GM20431 (cell line): Measurements from ENCODE around the gene SLC23A3.

Source experiments
- in situ Hi-C: fragments of 300-500 bp; cut with MseI, MboI; formaldehyde crosslinking; loops from one replicate; pipeline ENCODE4 v1.15.0; 2020; ENCODE audit warnings: low sequenced_read_pairs; ENCODE audit not compliant: unreplicated experiment

SLC23A3 gene, protein sequence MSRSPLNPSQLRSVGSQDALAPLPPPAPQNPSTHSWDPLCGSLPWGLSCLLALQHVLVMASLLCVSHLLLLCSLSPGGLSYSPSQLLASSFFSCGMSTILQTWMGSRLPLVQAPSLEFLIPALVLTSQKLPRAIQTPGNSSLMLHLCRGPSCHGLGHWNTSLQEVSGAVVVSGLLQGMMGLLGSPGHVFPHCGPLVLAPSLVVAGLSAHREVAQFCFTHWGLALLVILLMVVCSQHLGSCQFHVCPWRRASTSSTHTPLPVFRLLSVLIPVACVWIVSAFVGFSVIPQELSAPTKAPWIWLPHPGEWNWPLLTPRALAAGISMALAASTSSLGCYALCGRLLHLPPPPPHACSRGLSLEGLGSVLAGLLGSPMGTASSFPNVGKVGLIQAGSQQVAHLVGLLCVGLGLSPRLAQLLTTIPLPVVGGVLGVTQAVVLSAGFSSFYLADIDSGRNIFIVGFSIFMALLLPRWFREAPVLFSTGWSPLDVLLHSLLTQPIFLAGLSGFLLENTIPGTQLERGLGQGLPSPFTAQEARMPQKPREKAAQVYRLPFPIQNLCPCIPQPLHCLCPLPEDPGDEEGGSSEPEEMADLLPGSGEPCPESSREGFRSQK

DNA sequence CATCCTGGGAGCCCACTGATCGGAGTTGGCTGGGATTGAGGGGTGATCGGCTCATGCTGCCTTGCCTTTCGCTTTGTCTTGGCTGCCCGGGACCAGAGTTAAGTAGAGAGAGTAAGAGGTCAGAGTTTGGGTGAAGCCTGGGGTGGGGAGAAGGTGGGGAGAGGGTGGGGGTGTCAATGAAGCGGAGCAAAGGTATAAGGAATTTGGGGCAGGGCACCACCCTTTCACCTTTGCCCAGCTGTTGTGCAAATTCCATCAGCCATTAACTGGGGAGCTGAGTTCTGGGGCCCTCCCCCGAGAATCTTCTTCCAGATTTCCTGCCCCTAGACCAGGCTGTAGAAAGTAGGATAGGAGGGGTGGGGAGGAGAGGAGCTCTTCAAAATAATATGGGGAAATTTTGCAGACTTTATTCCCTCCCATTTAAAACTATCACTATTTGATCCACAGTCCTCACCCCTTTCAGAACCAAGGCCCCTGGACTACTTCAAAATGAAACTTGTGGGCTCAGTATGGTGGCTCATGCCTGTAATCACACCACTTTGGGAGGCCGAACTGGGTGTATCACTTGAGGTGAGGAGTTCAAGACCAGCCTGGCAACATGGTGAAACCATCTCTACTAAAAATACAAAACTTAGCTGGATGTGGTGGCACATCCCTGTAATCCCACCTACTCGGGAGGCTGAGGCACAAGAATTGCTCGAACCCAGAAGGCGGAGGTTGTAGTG, at the start of gene SLC23A3:
SLC23A3 (minus strand) TSS at position 100 of the 725 bp plus-strand sequence; CDS start at position 55, 45 bp downstream.
- in situ Hi-C loops: no loop called here

DNA sequence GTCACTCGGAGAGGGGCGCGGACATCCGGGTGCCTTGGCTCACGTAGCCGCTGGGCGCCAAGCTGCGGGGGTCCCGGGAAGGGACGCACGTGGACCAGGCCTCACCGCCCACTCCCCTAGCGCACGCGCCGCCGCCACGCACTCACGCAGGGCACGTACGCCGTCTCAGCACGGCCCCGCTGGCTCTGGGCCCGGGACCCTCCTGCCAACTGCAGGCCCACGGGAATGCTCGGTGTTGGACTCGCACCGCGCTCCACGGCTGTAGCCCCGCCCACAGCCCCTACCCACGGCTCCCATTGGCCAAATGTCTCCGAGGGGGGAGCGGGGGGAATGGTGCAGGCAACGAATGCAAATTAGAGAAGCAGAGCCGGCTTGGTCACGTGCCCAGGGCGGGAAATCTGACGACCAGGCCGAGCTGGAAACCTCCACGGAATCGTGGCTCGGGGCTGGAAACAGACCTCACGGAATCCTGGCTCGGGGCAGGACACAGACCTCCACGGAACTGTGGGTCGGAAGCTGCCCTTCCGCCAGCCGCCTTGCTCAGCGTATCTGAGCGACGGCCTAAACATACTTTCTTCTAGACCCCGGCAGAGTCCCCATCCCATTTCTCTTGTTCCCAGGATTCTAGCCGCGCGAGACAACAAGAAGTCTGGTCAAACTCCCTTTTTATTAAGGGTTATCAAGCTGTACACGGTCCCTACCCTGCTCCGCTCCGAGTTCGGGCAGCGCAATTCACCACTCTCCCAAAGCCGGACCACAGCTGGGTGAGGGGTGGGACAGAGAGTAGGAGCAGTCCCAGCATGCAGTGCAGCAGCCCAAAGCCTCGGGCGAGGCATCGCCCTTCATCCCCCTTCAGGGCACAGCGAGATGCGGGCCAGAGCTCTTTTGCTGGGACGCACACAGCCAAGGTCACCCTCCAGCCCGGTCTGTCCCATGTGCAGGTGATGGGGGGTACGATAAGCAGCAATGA, 49.2 kb upstream of the SLC23A3 start, which contains the start of gene ABCB6:
ABCB6 (minus strand) TSS at position 227 of the 970 bp plus-strand sequence. CDS start 285 bp downstream, outside the sequence.
- in situ Hi-C loops: no loop called here

DNA sequence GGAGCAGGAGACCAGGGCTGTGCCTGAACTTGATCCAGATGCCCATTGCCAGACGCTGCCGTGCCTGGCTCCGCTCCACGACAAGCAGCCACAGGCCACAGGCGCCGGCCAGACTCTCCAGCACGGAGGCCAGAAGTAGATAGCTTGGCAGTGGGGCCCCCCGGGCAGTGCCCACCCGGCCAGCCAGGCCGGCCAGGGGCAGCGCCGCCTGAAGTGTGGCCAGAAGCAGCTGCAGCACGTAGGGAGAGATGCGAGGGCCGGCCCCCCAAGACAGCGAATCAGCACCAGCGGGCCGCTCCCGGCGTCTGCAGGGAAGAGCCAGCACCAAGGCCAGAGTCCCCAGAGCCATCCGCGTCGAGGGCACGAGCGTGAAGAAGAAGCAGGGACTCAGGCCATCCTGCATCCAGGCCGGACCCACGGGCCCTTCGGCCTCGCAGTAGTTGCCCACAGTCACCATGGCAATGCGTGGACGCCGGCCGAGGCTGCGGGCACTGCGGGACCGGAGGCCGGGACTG, 48.4 kb upstream of the SLC23A3 start:
- in situ Hi-C loops: no loop called here

DNA sequence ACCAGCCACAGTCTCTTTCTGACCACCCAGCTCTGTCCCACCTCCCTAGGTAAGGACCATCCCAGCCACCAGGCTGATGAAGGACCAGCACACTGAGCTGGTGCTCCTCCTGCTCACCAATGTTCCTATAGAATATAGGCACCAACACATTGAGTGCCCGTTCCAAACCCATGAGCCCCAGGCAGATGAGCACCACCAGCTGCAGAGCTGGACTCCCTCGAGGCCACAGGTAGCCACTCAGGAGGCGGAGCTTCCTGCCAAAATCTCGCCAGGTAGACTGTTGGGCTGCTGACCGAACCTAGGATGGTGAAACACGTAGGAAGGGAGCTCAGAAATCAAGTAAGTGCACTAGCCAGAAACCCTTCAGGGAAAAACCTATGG, 46.7 kb upstream of the SLC23A3 start:
- in situ Hi-C loops: no loop called here

DNA sequence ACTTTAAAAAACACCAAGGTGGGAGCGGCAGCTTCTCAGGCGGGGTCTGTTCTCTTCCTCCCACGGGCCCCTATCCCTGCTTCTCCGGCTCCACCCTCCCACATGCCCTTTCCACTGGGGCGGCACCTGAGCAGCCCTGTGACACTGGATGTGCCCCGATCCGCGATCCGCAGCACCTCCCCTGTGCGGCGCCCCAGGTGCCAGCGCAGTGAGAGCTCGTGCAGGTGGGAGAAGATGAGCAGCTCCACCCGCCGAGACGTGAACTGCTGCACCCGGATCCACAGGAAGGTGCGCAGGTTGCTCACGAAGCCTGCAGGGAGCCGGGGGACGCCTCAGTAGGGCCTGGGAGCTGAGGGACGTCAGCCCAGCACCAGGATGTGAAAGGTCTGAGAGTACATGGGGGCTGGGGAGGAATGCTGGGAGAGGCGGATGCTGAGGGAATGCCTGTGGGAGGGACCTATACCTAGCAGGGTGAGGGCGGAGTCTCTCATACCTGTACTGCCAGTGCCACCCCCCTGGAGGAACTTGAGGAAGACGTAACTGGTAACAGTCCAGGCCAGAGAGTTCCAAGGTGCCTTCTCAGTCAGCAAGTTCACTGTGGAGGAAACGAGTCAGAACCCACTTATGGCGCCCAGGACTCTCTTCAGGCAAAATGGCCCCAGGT, 46.2 kb upstream of the SLC23A3 start:
- in situ Hi-C loops: no loop called here

DNA sequence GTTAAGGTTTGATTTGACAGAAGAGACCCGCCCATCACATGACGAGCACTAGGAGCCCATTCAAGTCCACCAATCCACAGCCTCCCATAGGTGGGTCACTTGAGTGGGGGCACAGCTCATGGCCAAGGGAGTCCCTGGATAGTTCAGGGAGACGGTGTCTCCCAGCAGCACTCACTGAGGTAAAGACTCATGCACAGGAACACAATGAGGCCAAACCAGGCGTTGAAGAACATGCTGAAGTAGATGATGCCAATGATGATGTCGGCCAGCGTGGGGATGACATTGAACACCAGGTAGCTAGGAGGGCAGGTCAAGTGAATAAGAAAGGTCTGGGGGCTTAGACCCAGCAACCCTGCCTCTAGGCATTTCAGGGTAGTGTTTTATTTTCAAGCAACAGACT, 45.0 kb upstream of the SLC23A3 start:
- in situ Hi-C loops: no loop called here

DNA sequence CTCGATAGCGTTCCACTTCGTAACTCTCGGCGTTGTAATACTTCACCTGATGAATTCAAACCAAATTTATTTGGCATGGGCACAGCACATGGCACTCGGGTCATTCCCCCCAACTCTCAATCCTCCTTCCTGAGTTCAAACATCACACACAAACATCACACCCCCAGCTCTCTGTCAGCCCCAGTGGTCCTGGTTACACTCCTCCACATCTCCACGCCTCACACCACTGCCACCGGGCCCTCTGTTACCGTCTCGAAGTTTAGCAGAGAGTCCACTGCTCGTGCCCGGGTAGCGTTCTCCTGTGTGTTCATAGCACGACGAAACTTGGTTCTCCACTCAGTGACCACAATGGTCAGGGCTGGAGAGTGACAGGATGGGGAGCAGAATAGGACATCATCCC, 44.3 kb upstream of the SLC23A3 start:
- in situ Hi-C loops: no loop called here

DNA sequence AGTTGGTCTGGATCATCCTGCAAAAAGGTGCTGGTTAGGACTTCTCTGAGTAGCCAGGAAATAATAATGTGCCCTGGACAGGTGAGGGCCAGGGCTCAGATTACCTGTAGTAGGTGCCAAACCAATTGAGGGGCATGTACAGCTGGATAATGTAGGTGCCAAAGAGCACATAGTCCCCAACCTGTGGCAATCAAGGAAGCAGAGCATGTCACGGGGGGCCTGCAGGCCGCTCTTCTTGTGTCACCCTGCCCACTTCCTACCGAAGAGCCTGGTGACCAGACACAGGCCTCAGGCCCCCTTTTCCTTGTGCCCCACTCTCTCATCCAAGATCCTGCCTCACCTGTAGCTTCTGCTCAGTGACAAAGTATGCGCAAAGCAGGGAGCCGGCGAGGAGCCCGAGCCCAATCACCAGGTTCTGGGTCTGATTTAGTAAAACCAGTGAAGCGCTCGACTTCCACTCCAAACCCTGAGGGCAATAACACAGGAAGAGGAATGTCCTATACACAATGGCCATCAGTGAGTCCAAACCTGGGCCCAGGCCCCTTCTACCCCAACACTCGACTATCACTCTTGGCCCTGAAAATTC, 43.8 kb upstream of the SLC23A3 start:
- in situ Hi-C loops: no loop called here

DNA sequence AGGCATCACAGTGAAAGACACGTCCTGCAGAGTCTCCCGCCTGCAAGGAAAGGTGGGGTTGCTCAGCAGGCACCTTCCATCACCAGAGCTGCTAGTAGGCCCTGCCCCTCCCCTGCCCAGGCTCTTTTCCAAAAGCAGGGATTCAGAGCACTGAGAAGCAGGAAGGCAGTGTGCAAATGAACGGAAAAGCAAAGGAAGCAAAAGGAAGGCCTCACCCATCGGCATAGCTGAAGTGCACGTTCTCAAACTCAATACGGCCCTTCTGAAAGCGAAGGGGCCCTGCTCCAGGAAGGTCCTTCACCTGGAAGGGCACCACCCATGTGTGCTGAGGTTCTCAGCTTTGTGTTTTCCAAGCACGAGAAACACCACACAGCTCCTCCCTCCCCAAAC, 43.2 kb upstream of the SLC23A3 start:
- in situ Hi-C loops: no loop called here

DNA sequence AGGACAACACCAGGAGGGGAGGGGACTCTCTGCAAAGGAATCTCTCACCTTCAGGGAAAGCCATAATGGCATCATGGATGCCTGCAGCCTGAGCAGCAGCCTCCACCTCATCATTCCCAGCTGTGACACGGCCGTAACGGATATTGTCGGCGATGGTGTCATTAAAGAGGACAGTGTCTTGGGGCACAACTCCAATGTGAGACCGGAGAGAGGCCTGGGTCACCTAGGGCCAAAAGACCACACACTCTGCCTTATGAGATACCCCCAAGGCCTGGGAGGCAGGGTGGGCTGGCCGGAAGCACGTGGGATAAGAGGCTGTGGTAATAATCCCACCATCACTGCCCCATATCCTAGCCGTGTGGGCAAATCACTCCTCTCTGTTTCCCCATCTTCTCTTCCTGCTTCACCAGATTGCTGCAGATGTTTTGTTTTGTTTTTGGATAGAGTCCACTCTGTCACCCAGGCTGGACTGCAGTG, 41.1 kb upstream of the SLC23A3 start:
- in situ Hi-C loops: no loop called here

DNA sequence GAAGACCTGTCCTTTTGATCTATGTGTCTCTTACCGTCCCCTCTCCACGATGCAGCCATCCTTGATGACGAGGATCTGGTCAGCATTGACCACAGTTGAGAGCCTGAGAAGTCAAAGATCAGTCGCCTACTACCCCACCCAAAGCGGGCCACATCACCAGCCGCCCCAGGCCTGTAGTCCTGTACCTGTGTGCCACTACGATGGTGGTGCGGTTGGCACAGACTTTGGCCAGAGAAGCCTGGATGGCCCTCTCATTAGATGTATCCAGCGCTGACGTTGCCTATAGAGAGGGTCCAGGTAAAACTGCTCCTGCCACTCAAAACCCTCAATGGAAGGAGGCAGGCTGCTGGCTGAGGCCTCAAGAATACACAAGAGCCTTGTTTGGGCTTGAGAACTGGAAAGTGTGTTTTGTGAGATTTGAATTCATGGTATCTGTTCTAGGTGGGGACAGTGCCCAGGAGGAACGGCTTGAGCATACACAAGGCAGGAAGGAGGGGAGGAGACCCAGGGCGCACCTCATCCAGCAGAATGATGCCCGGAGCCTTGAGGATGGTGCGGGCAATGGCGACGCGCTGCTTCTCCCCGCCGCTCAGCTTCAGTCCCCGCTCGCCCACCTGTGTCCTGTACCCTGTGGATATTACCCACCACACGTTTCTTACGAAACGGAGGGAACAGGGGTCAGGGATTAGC, 40.5 kb upstream of the SLC23A3 start:
- in situ Hi-C loops: no loop called here

DNA sequence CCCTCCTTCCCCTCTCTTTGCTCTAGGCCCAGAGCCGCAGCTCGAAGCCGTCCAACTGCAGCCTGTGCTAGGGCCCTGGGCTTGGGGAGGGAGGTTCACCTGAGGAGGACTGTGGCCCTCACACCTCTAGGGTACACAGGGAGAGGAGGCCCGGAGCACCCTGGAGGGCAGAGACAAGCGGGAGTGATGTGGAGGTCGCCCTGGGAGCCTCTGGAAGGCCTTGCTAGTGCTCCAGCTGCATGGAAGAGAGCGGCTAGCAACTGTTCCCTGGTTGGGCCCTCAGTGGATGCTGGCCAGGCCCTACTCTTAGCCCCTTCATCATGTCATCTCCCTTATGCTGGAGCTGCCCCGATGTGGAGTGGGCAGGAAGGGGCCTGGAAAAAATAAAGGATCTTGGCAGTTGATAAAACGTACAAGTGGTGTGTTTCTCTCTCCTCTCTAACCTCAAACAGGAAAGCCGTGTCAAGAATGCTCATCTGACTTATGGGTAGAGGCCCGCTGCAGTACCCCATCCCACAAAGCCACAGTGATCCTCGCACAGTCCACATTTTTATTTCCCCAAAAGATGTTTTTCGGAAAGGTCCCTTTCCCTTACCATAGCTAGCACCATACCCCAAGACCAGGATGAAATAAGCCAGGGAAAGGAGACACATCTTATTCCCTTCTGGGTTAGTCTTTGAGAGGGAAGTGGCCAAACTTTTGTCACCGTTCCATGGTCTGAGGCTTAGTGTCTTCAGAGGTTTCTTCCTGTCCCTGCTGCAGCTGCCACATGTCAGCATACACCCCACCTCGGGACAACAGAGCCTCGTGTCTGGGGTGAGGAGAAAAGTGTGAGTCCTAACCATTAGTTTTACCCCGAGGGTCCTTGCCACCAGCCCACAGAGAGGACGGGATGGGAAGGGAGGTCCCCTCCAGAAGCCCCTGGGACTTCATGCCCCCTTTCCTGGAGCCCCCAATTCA, 39.7 kb upstream of the SLC23A3 start:
- in situ Hi-C loops: no loop called here

DNA sequence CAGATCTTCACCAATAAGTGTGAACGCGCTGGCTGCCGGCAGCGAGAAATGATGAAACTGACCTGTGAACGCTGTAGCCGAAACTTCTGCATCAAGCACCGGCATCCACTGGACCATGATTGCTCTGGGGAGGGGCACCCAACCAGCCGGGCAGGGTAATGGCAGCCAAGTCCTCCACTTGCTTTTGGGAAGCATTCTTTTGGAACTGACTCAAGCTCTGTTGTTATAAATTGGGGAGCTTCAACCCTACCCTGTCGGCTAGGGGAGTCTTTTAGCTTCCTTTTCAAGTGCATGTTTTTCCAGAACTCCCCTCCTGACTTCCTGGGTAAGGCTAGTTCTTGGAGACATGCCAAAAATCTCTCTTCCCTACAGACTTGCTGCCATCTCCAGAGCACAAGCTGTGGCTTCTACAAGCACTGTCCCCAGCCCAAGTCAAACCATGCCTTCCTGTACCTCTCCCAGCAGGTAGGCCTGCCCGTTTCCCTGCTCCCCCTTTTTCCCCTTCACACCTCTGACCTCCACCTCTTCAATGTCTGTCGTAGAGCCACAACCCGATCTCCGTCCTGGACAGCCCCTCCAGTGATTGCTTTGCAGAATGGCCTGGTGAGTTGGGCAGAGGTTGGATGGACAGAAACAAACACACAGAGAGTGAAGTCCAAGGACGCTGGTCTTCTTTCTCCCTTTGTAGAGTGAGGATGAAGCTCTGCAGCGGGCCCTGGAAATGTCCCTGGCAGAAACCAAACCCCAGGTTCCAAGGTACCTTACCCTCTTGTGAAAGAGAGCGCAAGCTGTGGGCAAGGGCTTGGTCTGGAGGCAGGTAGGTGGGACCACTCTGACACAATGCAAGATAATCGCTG, 38.3 kb upstream of the SLC23A3 start:
- in situ Hi-C loops: no loop called here

DNA sequence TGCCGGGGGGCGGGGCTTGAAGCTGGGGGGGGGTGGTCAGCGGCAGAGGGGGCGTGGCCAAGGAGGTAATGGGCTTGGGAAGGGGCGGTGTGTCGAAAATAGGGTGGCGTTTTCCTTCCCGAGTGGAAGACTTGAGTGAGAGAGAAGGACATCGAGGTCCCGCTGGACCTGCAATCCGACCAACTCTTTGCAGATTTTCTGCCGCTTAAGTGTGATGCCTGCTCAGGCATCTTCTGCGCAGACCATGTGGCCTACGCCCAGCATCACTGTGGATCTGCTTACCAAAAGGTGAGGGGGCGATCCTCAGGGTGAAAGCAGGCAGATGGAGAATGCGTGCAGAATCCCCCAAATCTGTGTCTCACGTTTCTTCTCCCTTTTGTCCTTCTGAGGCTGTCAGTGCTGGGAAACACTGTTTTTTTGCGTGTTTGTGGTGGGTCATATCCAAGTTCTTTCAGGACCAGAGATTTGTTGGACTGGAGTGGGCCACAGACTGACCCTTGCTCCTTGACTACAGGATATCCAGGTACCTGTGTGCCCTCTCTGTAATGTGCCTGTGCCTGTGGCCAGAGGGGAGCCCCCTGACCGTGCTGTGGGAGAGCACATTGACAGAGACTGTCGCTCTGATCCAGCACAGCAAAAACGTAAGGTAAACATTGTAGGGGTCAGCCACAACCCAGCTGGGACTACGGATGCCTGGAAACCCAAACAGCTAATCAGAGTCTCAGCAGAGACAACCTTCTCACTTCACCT, 37.5 kb upstream of the SLC23A3 start:
- in situ Hi-C loops: no loop called here

DNA sequence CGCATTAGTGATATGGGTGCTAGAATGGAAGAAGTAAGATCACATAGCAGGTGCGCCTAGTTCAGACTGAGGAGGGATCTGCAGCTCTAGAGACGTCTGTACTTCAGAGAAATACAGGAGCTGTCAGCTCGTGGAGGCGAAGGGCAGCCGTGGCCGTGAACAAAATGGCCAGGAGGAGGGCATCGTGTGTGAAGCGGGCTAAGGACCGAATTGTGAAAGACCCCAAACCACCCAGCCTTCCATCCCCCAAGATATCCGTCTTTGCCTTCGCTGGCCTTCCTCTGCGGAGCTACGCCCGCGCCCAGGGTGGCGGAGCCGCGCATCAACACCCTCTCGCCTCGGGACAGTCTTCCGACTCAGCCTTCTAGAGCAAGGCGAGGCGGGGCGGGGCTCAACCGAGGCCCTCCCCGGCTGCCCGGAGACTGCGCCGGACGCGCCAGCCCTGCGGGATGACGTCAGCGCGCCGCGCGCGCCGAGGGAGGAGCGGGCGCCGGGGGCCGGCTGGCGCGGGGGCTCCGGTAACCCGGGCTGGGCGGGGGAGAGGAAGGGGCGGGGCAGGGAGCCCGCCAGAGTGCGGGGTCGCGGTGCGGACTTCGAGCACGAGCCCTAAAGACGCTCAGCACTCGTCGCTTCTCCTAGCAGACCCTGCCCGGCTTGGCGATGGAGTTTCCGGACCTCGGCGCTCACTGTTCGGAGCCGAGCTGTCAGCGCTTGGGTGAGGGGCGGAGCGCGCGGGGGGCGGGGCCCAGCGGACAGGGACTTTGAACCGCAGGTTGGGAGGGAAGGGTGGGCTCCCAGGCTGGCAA, 36.7 kb upstream of the SLC23A3 start, which contains the start of gene ZFAND2B:
ZFAND2B (plus strand) TSS at position 455 of the 806 bp plus-strand sequence; CDS start at position 661, 206 bp downstream.
- in situ Hi-C loops: no loop called here
